Mesothelial cell of epicardium (in vitro differentiated cells): Measurements from ENCODE around the gene FAM204A. TPM values are rescaled to one million over a fixed set of nuclear protein-coding genes. Genes with fewer than 3 reads are reported as not detected.

Source experiments
- DNase-seq, 2 experiments: peaks; one replicate each; pipeline ENCODE4 v3.0.0; 2021; ENCODE audit warnings: low spot score in 2 of 2; ENCODE audit not compliant: unreplicated experiment in 2 of 2
- H3K27ac Mint-ChIP-seq: 2 replicates; pipeline ENCODE4 v1.8.0; 2021; ENCODE audit warnings: mixed read lengths
- H3K27me3 Mint-ChIP-seq: 2 replicates; pipeline ENCODE4 v1.8.0; 2021; ENCODE audit warnings: low read depth, mixed read lengths
- H3K36me3 Mint-ChIP-seq: 2 replicates; pipeline ENCODE4 v1.8.0; 2021; ENCODE audit warnings: mixed read lengths
- H3K4me1 Mint-ChIP-seq: 2 replicates; pipeline ENCODE4 v1.8.0; 2021; ENCODE audit warnings: mixed read lengths
- H3K4me3 Mint-ChIP-seq: 2 replicates; pipeline ENCODE4 v1.8.0; 2021; ENCODE audit warnings: mild to moderate bottlenecking, moderate library complexity, mixed read lengths
- H3K9me3 Mint-ChIP-seq: 2 replicates; pipeline ENCODE4 v1.8.0; 2021; ENCODE audit warnings: mixed read lengths
- total RNA-seq: library from RNA; stranded (reverse); gene quantifications from 3 replicates; pipeline ENCODE4 v1.2.1, GENCODE V29; 2021
- TF ChIP-seq, protein P1 (sequence below): fragments of 200-600 bp; sonication (generic); IDR thresholded peaks from one replicate; pipeline ENCODE4 v1.5.0; 2021; ENCODE audit warnings: antibody characterized with exemption; ENCODE audit not compliant: unreplicated experiment

FAM204A gene
- total RNA-seq, 1 donor from 2014 or later, result 54.6 TPM

- DNase-seq, result no peak
- H3K4me1 Mint-ChIP-seq, result peaks cover 18% of the 10 kb centered on the region
- H3K27me3 Mint-ChIP-seq, result peaks cover 5% of the 10 kb centered on the region
- H3K4me3 Mint-ChIP-seq, result no peak overlapping the region
- no peak overlapping the region for H3K27ac Mint-ChIP-seq
- peaks cover 17% of the 10 kb centered on the region for H3K9me3 Mint-ChIP-seq
- TF ChIP-seq, protein P1, sequence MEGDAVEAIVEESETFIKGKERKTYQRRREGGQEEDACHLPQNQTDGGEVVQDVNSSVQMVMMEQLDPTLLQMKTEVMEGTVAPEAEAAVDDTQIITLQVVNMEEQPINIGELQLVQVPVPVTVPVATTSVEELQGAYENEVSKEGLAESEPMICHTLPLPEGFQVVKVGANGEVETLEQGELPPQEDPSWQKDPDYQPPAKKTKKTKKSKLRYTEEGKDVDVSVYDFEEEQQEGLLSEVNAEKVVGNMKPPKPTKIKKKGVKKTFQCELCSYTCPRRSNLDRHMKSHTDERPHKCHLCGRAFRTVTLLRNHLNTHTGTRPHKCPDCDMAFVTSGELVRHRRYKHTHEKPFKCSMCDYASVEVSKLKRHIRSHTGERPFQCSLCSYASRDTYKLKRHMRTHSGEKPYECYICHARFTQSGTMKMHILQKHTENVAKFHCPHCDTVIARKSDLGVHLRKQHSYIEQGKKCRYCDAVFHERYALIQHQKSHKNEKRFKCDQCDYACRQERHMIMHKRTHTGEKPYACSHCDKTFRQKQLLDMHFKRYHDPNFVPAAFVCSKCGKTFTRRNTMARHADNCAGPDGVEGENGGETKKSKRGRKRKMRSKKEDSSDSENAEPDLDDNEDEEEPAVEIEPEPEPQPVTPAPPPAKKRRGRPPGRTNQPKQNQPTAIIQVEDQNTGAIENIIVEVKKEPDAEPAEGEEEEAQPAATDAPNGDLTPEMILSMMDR, result no peak
- H3K36me3 Mint-ChIP-seq, result peaks cover 4% of the 10 kb centered on the region
Observed at GRCh38 chr10:118370499-118370898, 28.4 kb upstream of the FAM204A start.

- Mint-ChIP-seq H3K4me1 (peaks cover 16% of the 10 kb centered on the region), H3K9me3 (peaks cover 25% of the 10 kb centered on the region), H3K27me3 (peaks cover 5% of the 10 kb centered on the region), H3K27ac (no peak overlapping the region), H3K4me3 (no peak overlapping the region), H3K36me3 (peaks cover 4% of the 10 kb centered on the region)
- TF ChIP-seq, protein P1, result no peak
- no peak for DNase-seq
Observed at GRCh38 chr10:118369641-118370205, 27.6 kb upstream of the FAM204A start.

- TF ChIP-seq, protein P1, result no peak
- Mint-ChIP-seq H3K27me3 (peaks cover 5% of the 10 kb centered on the region), H3K36me3 (peaks cover 4% of the 10 kb centered on the region), H3K4me1 (no peaks in the 10 kb centered on the region), H3K27ac (no peak overlapping the region), H3K4me3 (no peak overlapping the region), H3K9me3 (peaks cover 28% of the 10 kb centered on the region)
- DNase-seq, result no peak
Observed at GRCh38 chr10:118365702-118366101, 23.6 kb upstream of the FAM204A start.

DNA sequence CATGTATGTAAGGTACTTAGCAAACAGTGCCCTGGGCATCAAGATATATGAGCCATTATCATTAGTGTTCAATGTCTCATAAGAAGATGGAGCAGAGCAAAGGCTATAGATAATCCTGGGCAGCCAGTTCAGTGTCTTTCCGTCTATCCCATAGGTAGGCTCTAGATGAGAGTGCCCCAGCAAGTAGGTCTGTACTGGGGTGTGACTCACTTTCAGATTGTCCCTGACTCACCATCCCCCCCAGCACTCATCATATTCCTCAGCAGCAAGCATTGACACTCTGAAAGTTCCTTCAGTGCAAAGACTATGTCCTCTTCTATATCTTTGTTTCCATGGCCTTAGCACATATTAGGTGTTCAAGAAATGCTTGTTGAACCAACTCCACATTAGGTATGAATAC, 20.0 kb upstream of the FAM204A start:
- Mint-ChIP-seq H3K27ac (no peak overlapping the region), H3K36me3 (peaks cover 2% of the 10 kb centered on the region), H3K27me3 (peaks cover under 1% of the 10 kb centered on the region), H3K4me3 (no peak overlapping the region), H3K4me1 (peaks cover 22% of the 10 kb centered on the region), H3K9me3 (peaks cover 21% of the 10 kb centered on the region)
- no peak for DNase-seq
- TF ChIP-seq, protein P1, result no peak

DNA sequence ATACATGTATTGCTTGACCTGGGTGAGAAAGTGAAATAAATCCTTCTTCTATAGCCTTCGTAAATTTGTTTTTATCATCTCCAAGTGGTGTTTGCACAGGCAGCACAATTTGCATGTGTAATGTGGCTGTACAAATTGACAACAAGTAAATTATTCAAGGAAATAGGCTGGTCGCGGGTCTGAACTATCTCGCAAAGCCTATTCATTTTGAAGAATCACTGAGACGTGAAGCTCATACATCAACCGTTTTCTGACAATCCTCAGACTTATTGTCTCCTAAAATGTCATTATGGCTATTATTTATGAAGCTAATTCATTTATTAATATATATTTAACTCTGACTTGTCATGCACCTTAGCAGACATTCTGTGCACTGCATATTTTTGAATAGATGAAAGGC, 16.2 kb upstream of the FAM204A start:
- Mint-ChIP-seq H3K27ac (no peak overlapping the region), H3K36me3 (no peaks in the 10 kb centered on the region), H3K9me3 (no peaks in the 10 kb centered on the region), H3K4me1 (peaks cover 30% of the 10 kb centered on the region), H3K27me3 (peaks cover 22% of the 10 kb centered on the region), H3K4me3 (no peak overlapping the region)
- TF ChIP-seq, protein P1, result no peak
- DNase-seq, result no peak

DNA sequence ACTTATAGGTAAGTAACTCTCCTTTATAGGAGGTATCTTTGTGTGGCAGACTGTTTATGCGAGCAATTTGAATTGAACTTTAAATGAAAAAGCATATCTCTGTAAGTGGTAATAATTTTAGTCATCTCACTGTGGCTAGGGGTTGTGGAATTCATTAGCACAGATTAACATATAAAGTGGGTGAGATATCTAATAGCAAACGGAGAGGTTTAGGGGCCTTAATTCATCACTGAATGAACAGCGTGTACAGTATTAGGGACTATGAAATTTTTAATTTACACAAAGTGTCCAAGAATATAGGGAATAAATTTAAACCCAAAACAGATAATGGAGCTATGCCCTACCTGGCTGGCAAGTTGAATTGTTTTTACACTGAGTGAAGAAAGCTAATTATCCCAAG, 15.7 kb upstream of the FAM204A start:
- H3K36me3 Mint-ChIP-seq, result no peaks in the 10 kb centered on the region
- no peak overlapping the region for H3K4me3 Mint-ChIP-seq
- no peaks in the 10 kb centered on the region for H3K9me3 Mint-ChIP-seq
- no peak for DNase-seq
- H3K4me1 Mint-ChIP-seq, result peaks cover 30% of the 10 kb centered on the region
- TF ChIP-seq, protein P1, result no peak
- peaks cover 24% of the 10 kb centered on the region for H3K27me3 Mint-ChIP-seq
- no peak overlapping the region for H3K27ac Mint-ChIP-seq
